Forelimb muscle (tissue), 1 donor: Measurements from ENCODE around the gene ZNF880. TPM values are rescaled to one million over a fixed set of nuclear protein-coding genes. Genes with fewer than 3 reads are reported as not detected.
"Not testable (repeated sequence)": the region's sequence is repeated elsewhere in the genome, so short reads cannot be mapped to it uniquely, and the experiment has no call there.

ENCODE experiments used
- DNase-seq: peaks from one replicate; pipeline ENCODE4 v3.0.0-alpha.2; 2013; ENCODE audit warnings: low read depth
- polyA plus RNA-seq: library from polyadenylated mRNA; unstranded; fragments of 120-200 nt; gene quantifications from one replicate; pipeline ENCODE4 v1.2.1, GENCODE V29; 2013; ENCODE audit not compliant: insufficient read length

ZNF880 gene
- polyA plus RNA-seq: 12.5 TPM

DNA sequence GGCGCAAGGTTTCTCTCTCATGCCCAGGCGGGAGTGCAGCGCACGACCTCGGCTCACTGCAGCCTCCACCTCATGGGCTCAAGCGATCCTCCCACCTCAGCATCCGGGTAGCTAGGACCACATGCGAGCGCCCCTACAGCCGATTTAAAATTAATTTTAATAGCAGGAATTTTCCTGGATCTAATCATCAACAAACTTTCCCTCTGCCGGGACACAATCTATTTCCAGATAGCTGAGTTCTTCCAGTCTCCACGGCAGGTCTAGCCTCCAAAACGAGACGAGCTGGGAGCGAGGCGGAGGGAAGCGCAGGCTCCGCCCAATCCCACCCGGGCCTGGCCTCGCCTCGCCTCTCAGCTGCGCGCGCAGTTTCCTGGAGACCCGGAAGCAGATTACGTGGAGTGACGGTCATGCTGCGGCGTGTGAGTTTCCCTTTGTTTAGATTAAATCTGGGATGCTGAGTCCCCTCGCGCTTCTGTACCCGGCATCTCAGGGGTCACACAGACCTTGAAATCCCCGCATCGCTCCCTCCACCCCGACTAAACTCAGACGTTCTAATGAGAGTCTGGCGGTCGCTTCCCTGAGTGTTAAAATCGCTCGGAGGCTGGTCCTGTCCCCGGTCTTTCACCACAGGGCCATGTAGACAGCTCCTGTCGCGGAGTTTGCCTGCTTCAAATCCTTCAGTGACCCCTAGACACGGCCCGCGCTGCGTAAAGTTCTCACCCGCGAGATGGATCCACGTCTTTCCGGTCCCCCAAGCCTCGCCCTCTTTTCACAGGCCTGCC, at the start of gene ZNF880:
ZNF880 (plus strand) TSS at position 365 of the 782 bp plus-strand sequence; CDS start at position 408, 43 bp downstream.
- DNase-seq: peak; percentile 84

DNA sequence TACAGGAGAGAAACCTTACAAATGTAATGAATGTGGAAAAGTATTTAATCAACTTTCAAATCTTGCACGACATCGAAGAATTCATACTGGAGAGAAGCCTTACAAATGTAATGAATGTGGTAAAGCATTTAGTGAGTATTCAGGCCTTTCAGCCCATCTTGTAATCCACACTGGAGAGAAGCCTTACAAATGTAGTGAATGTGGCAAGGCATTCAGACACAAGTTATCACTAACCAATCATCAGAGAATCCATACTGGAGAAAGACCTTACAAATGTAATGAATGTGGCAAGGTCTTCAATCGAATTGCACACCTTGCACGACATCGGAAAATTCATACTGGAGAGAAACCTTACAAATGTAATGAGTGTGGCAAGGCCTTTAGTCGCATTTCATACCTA, 47.3 kb upstream of the ZNF880 start:
- no peak for DNase-seq

DNA sequence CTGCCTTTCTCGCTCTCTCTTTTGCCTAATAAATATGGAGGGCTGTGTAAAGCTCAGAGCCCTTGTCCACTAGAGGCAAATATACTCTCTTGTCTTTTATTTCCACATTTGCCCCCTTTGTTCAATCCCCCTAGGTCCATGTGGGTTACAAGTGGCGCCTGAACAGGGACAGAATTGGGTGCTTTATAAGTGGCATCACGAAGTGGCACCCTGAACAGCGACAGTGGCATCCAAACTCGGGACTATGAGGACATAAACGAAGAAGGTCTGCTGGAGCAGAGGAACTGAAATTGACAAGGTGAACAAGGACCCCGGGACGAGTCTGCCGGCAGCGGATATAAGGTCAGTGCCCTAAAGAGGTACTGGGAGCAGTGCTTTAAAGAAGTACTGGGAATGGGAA, 38.0 kb upstream of the ZNF880 start:
- DNase-seq: no peak

DNA sequence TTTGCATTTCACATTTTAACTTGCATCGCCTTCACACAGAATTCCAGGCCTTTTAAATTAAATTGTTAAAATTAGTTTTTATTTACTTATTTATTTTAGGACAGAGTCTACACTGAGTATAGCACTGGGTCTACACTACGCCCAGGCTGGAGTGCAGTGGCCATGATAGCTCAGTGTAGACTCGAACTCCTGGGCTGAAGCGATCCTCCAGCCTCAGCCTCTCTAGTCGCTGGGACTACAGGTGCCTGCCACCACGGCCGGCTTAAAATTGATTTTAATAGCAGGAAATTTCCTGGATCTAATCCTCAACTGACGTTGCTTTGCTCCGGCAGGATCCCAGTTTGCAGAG, 34.0 kb upstream of the ZNF880 start:
- no peak for DNase-seq

DNA sequence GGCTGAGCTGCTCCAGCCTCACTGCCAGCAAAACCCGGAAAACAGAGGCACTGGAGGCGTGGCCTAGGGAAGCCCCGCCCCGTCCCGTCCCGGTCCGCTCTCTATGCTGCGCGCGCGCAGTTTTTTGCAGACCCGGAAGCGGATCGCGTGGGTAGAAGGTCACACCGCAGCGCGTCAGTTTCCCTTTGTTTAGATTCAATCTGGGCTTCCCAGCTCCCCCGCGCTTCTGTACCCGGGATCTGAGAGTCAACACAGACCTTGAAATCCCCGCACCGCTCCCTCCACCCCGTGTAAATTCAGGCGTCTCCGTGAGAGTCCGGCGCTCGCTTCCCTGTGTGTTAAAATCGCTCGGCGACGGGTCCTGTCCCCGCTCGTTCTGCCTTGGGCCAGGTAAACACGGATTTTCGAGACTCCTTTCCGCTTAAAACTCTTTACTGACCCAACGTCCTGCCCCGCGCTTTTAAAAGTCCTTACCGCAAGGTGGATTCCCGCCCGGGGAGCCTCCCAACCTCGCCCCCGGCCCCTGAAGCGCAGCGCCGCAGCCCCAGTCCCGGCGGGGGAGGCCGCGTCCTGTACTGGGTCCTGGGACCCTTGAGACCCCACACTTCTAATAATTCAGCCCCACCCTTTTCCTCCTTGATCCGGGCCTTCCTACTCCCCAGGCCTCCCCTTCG, 33.5 kb upstream of the ZNF880 start, which contains the start of gene ZNF610:
ZNF610 (plus strand) TSS at position 127 of the 674 bp plus-strand sequence. CDS start 12,930 bp downstream, outside the sequence.
- DNase-seq: peak; percentile 55

DNA sequence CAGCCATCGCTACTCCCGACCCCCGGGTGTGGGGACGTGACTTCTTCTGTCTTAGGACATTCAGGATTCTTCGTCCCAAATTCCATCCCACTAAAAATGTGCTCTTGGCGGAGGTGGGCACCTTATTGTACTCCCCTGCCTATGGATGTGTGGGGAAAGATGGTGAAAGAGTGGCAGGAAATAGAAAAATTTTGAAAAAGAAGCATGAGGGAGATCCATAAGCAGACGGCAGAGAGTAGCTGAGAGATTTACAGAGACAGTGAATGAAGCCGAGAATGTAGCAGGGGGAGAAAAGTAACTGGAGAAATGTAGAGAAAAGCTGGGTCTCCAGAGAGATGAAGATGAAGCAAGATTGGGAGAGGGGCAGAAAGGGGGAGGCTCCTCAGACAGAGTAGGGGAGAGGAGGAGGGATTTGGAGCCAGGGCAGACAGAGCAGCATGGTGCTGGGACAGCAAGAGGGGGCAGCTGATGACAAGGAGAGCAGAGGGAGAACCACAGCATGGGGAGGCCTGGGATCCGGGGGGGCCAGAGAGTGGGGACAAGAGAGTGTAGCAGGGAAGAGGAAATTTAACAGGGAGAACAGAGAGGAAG, 32.8 kb upstream of the ZNF880 start:
- DNase-seq: no peak

DNA sequence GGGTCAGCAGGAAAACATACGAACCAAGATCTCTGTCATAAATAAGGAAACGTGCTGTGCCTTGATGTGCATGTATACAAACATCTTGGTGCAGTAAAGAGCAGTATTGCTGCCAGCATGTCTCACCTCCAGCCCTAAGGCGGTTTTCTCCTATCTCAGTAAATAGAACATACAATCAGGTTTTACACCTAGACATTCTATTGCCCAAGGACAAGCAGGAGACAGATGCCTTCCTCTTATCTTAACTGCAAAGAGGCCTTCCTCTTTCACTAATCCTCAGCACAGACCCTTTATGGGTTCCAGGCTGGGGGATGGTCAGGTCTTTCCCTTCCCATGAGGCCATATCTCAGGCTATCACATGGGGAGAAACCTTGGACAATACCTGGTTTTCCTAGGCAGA, 30.7 kb upstream of the ZNF880 start:
- not testable (repeated sequence) for DNase-seq

DNA sequence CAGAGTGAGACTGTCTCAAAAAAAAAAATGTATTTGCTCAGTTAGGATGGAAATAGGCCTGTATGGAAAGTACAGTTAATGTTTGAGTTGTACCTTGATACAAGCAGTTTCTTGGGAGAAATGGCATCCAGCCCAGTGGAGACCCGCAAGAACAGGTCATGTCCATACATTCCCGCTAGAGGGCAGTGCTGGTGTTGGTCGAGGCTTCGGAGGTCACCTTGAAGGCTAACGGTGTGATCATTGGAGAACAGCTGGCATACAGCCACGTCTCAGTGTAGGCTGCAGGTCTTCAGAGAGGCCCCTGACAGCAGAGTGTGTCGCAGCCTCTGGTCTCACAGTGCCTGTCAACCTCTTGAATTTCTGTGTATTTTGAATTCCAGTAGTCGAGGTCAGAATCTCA, 26.2 kb upstream of the ZNF880 start:
- no peak for DNase-seq

DNA sequence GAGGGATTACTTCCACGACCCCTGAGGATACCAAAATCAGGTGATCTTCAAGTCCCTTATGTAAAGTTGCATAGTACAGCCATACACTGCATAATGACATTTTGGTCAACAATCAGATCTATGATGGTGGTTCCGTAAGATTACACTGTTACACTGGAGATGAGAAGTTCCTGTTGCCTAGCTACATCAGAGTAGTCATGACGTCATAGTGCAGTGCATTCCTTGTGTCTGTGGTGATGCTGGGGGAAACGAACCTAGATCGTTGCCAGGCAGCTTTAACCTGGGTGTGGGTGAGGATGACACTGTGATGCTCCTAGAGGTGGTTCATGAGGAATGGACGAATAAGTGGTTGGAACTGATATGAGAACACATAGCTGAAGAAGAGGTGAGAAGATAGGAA, 24.6 kb upstream of the ZNF880 start:
- no peak for DNase-seq

DNA sequence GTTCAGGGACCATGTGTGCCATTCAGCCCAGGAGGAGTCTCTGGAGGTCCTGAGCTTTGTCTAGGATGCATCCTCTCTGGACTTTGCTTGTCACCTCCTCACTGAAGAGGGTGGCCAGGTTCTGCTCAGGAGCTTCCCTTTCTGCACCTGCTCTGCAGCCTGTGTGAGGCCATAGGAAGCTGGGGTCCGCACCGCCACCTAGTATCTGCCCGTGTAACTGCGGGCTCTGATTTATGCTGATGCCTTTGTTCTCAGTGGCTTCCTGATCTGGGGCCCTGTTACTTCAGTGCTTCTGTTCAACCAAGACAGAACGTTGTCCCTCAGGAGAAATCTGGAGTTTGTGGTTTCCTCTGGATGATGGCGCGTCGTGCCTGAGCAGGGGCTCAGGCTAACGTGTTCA, 18.2 kb upstream of the ZNF880 start:
- no peak for DNase-seq

DNA sequence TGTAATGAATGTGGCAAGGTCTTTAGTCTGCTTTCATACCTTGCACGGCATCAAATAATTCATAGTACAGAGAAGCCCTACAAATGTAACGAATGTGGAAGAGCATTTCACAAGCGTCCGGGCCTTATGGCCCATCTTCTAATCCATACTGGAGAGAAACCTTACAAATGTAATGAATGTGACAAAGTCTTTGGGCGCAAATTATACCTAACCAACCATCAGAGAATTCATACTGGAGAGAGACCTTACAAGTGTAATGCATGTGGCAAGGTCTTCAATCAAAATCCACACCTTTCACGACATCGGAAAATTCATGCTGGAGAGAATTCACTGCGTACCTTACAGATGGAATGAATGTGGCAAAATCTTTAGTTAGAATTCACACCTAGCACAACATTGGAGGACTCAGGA, 3.3 kb upstream of the ZNF880 start:
- DNase-seq: no peak

DNA sequence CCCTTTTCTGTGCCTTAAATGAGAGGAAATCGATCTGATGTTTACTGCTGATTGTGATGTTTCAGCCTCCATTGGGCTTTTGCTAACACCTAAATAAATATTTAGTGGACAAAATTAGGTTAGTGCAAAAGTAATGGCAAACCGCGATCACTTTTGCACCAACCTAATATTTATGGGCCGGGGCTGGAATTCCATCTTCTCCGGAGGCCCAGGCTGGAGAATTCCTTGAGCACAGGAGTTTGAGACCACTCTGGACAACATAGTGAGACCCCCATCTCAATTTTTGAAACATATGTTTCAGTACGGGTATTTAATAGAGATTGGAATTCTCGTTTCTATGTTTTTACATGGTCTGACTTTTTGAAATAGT, 603 bp downstream of the ZNF880 start:
- no peak for DNase-seq

DNA sequence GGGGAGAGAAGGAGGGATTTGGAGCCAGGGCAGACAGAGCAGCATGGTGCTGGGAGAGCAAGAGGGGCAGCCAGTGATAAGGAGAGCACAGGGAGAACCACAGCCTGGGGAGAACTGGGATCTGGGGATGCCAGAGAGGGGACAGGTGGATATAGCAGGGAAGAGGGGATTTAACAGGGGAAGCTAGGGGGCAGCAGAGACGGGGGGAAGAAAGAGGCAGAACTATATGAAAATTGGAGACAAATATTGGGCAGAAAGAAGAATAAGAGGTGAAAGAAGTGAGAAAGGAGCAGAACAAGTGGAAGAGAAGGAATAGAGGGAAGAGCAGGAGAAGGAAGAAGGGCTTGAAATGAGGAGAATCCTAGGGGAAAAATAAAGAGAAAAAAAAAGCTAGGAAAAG, 21.4 kb downstream of the ZNF880 start:
- no peak for DNase-seq

DNA sequence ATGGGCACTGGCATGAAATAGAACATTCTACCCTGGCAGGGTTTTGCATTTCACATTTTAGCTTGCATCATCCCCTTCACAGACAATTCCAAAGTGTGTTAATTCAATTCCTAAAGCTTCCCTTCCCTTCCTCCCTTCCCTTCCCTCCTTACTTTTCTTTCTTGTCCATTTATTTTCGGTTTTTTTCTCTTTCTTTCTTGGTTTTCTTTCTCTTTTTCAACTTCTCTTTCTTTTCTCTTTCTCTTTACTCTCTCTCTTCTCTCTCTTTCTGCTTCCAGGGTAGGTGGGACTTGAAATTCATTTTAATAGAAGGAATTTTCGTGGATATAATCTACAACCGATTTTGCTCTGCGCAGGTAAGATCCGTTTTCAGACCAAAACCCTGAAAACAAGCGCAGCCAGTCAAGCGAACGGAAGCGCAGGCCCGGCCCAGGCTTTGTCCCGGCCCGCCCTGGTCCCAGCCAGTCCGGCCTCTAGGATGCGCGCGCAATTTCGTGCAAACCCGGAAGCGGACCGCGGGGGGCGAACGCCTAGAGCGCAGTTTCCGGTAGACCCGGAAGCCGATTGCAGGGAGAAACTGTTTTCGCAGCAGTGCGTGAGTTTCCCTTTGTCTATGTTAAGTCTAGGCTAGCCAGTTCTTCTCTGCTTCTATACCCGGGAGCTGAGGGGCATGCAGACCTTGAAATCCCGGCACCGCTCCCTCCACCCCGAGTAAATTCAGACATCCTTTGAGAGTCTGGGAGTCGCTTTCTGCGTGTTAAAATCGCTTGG, 27.8 kb downstream of the ZNF880 start, which contains the start of gene ZNF528:
ZNF528 (plus strand) TSS at position 540 of the 771 bp plus-strand sequence. CDS start 4,165 bp downstream, outside the sequence.
- DNase-seq: peak; percentile 74

DNA sequence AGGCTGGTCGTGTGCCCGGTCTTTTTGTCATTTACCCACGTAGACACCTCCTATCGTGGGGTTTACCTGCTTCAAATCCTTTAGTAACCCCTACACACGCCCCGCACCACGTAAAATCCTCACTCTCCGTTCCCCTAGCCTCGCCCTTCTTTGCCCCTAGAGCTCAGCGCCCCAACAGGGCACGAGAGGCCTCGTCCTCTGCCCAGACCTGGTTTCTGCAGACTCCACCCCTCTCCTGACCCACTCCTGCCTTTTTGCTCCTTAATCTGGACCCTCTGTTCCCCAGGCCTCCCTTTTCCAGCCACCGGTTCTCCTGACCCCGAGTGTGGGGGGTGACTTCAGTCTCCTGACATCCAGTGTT, 28.3 kb downstream of the ZNF880 start:
- no peak for DNase-seq

DNA sequence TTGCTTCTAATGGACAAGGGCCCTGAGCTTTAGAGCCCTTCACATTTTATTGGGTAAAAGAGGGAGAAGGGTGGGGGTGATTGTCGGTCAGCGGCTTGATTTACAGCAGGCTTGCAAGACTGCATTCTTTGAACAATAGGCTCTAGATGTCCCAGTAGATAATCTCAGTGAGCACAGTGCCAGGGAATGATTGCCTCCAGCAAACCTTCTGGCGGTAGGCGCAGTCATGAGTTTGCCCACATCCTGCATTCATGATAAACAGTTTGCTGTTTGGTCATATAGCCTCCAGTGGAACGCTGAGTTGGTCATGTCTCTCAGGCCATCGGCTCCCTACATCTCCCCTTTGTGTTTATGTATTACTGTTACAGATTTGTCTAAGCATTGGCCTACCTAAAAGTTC, 40.6 kb downstream of the ZNF880 start:
- no peak for DNase-seq

DNA sequence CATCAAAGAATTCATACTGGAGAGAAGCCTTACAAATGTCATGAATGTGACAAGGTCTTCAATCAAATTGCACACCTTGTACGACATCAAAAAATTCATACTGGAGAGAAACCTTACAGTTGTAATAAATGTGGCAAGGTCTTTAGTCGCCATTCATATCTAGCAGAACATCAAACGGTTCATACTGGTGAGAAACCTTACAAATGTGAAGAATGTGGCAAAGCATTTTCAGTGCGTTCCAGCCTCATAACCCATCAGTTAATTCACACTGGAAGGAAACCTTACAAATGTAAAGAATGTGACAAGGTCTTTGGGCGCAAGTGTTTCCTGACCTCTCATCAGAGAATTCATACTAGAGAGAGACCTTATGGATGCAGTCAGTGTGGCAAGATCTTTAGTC, 46.0 kb downstream of the ZNF880 start:
- DNase-seq: no peak

DNA sequence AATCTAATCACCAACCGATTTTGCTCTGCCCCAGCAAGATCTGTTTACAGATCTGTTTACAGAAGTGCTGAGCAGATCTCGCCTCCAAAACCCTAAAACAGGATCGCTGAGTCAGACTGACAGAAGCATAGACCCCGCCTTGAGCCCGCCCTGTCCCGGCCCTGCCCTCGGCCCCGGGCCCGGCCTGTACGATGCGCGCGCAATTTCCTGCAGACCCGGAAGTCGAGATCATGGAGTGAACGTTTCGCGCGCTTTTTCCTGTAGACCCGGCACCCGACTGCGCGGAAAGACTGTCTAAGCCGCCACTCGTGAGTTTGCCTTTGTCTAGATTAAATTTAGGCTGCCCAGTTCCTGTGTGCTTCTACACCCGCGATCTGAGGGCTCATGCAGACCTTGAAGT, 59.2 kb downstream of the ZNF880 start, which contains the start of gene ZNF534:
ZNF534 (plus strand) TSS at position 212 of the 400 bp plus-strand sequence. CDS start 2,327 bp downstream, outside the sequence.
- DNase-seq: no peak
